K562 (cell line): Measurements from ENCODE around the gene CYP2A6. TPM values are rescaled to one million over a fixed set of nuclear protein-coding genes. Genes with fewer than 3 reads are reported as not detected.

ENCODE experiments used
- ATAC-seq: fragments of 200-7000 bp; cut with Tn5 transposase; 3 replicates; pipeline ENCODE4 v1.9.1; 2020; ENCODE audit warnings: moderate library complexity
- BruUV-seq: library from RNA; stranded (reverse); fragments of 400-500 nt; replicated peaks from 2 replicates; lab custom pipeline; 2021; lab: Mats Ljungman, UMichigan
- CTCF ChIA-PET: fragments of 300-600 bp; formaldehyde crosslinking; extraction: SDS; loops from one replicate; lab custom pipeline; 2021; ENCODE audit warnings: low intra/inter-chr PET ratio; lab: Yijun Ruan, JAX
- POLR2A ChIA-PET: fragments of 300-600, 350-650 bp; sonication (Branson Sonifier 250); formaldehyde crosslinking; extraction: SDS; loops from one replicate; lab custom pipeline; 2021; ENCODE audit warnings: antibody characterized with exemption, inconsistent platforms; lab: Yijun Ruan, JAX
- DNase-seq, 4 experiments: peaks; one replicate each; pipeline versions ENCODE4 v3.0.0 to v3.0.0-alpha.2; 2011 to 2018; ENCODE audit warnings: low spot score in 3 of 4, mixed read lengths in 3 of 4; ENCODE audit errors: extremely low read depth in 1 of 4
- FAIRE-seq: peaks from 2 replicates; lab custom pipeline; 2011; peaks lifted over from hg19 to GRCh38; lab: Jason Lieb, UNC
- H2AFZ ChIP-seq: 2 replicates; pipeline ENCODE4 v1.6.0; 2011; ENCODE audit warnings: low read depth, low read length, control low read depth, inconsistent platforms
- H3K27ac ChIP-seq: fragments of 200-600 bp; 3 replicates; pipeline ENCODE4 v1.8.0; 2011; ENCODE audit warnings: low read depth, mild to moderate bottlenecking, control low read depth, inconsistent platforms, low read length, moderate library complexity, mixed read lengths; ENCODE audit errors: extremely low read depth
- H3K27me3 ChIP-seq, 2 experiments: fragments of 300-600 bp in 1 of 2; 2 replicates in 1 of 2; 3 replicates in 1 of 2; pipeline versions ENCODE4 v1.6.0 to v1.8.0; 2011; ENCODE audit warnings: inconsistent platforms in 2 of 2, low read length in 2 of 2, mild to moderate bottlenecking in 1 of 2, mixed read lengths in 1 of 2, moderate library complexity in 1 of 2; ENCODE audit not compliant: control insufficient read depth in 2 of 2, insufficient read depth in 2 of 2
- H3K36me3 ChIP-seq: fragments of 300-600 bp; 3 replicates; pipeline ENCODE4 v1.8.0; 2011; ENCODE audit warnings: mild to moderate bottlenecking, low read length, inconsistent platforms; ENCODE audit not compliant: control insufficient read depth, insufficient read depth
- H3K4me1 ChIP-seq, 2 experiments: fragments of 200-600 bp in 1 of 2; replicated peaks in 1 of 2; 2 replicates in 1 of 2; 3 replicates in 1 of 2; pipeline versions ENCODE4 v1.5.1 to v1.8.0; 2011; ENCODE audit warnings: inconsistent platforms in 2 of 2, low read length in 2 of 2, mild to moderate bottlenecking in 1 of 2, mixed read lengths in 1 of 2, moderate library complexity in 1 of 2; ENCODE audit not compliant: control insufficient read depth in 2 of 2, insufficient read depth in 2 of 2
- H3K4me2 ChIP-seq: 2 replicates; pipeline ENCODE4 v1.6.1; 2011; ENCODE audit warnings: low read length, control low read depth, inconsistent platforms, mixed read lengths; ENCODE audit not compliant: insufficient read depth
- H3K4me3 ChIP-seq: fragments of 200-600 bp; sonication (generic), shearing (Covaris generic); 2 replicates; pipeline ENCODE4 v1.5.1; 2016; ENCODE audit warnings: control low read depth, inconsistent platforms
- H3K79me2 ChIP-seq: fragments of 200-600 bp; 3 replicates; pipeline ENCODE4 v1.8.0; 2011; ENCODE audit warnings: low read length, inconsistent platforms; ENCODE audit not compliant: control insufficient read depth, insufficient read depth
- H3K9ac ChIP-seq, 2 experiments: 2 replicates each; pipeline versions ENCODE4 v1.6.0 to v1.6.1; 2011; ENCODE audit warnings: low read depth in 2 of 2, low read length in 2 of 2, control low read depth in 1 of 2, inconsistent platforms in 1 of 2, mild to moderate bottlenecking in 1 of 2, mixed read lengths in 1 of 2; ENCODE audit not compliant: insufficient read depth in 1 of 2
- H3K9me1 ChIP-seq: one replicate; pipeline ENCODE4 v1.6.0; 2011; ENCODE audit warnings: inconsistent platforms, mild to moderate bottlenecking, low read length, moderate library complexity; ENCODE audit not compliant: control insufficient read depth, insufficient read depth
- H3K9me3 ChIP-seq: replicated peaks from 2 replicates; pipeline ENCODE4 v1.5.1; 2011; ENCODE audit warnings: low read depth, low read length, inconsistent platforms; ENCODE audit not compliant: control insufficient read depth, insufficient read depth
- H4K20me1 ChIP-seq: replicated peaks from 2 replicates; pipeline ENCODE4 v1.6.1; 2011; ENCODE audit warnings: low read length, inconsistent platforms, mixed read lengths; ENCODE audit not compliant: control insufficient read depth, insufficient read depth
- CEBPB ChIP-seq: fragments of 450-650 bp; IDR thresholded peaks from 2 replicates; pipeline ENCODE4 v1.6.1; 2016; ENCODE audit warnings: missing genetic modification characterization, missing compliant biosample characterization
- CEBPG ChIP-seq, 3 experiments: fragments of 200-800 bp in 1 of 3; sonication (Bioruptor generic) in 1 of 3; sonication (generic) in 1 of 3; formaldehyde crosslinking in 1 of 3; IDR thresholded peaks in 2 of 3; conservative IDR thresholded peaks in 1 of 3; 2 replicates each; pipeline versions ENCODE4 v1.6.1 to v1.8.0; 2016 to 2022; ENCODE audit warnings: missing compliant biosample characterization in 2 of 3, missing genetic modification characterization in 2 of 3, mild to moderate bottlenecking in 1 of 3, missing genetic modification reagents in 1 of 3
- EGR1 ChIP-seq: fragments of 450-650 bp; conservative IDR thresholded peaks from 2 replicates; pipeline ENCODE4 v1.6.1; 2017; ENCODE audit warnings: mild to moderate bottlenecking
- HMG20A ChIP-seq: fragments of 450-650 bp; formaldehyde crosslinking; conservative IDR thresholded peaks from 2 replicates; pipeline ENCODE4 v1.4.0; 2020; ENCODE audit warnings: mild to moderate bottlenecking, mixed read lengths
- ILF3 ChIP-seq: fragments of 450-650 bp; IDR thresholded peaks from 2 replicates; pipeline ENCODE4 v1.6.1; 2018; ENCODE audit warnings: antibody characterized with exemption, mild to moderate bottlenecking, moderate library complexity, borderline replicate concordance
- LARP7 ChIP-seq: fragments of 450-650 bp; IDR thresholded peaks from 2 replicates; pipeline ENCODE4 v1.6.1; 2016
- RBM34 ChIP-seq: fragments of 200-400 bp; formaldehyde crosslinking; IDR thresholded peaks from 2 replicates; pipeline ENCODE4 v1.6.1; 2018; ENCODE audit warnings: low read length, borderline replicate concordance; ENCODE audit not compliant: insufficient read depth
- TCF7 ChIP-seq: sonication (generic); IDR thresholded peaks from 2 replicates; pipeline ENCODE4 v1.6.1; 2016; ENCODE audit warnings: antibody characterized with exemption, borderline replicate concordance
- ZNF561 ChIP-seq: fragments of 450-650 bp; formaldehyde crosslinking; conservative IDR thresholded peaks from 2 replicates; pipeline ENCODE4 v1.4.0; 2020; ENCODE audit warnings: mild to moderate bottlenecking, moderate library complexity
- WGBS: fragments of 100-300 bp; shearing (Covaris generic); methylation state at CpG from one replicate; pipeline ENCODE4 v1.1.6; 2016; ENCODE audit warnings: low coverage, mixed read lengths; ENCODE audit not compliant: insufficient coverage; ENCODE audit errors: missing lambda C conversion rate; 5-methylcytosine and 5-hydroxymethylcytosine counted together
- in situ Hi-C: fragments of 300-500 bp; cut with MboI; formaldehyde crosslinking; loops from 4 replicates; pipeline ENCODE4 v1.15.0; 2018; ENCODE audit warnings: inconsistent platforms, mixed read lengths
- intact Hi-C: fragments of 100-400 bp; cut with micrococcal nuclease; formaldehyde crosslinking; loops from 2 replicates; pipeline ENCODE4 v1.14.2; 2022
- polyA plus RNA-seq, 8 experiments: library from polyadenylated mRNA; depleted of rRNA in 4 of 8; stranded (reverse) in 5 of 8; unstranded in 3 of 8; fragments of >200 nt; fragmentation: Nextera tagmentation in 2 of 8; fragmentation: Illumina TruSeq in 1 of 8; extraction: Ambion mirVana in 2 of 8; extraction: Trizol in 1 of 8; gene quantifications; 2 replicates each; pipeline versions ENCODE4 v1.2.1 to v1.2.3, GENCODE V29; 2011 to 2014; ENCODE audit warnings: inconsistent platforms in 1 of 8, missing spikeins in 1 of 8
- total RNA-seq, 7 experiments: library from RNA; depleted of rRNA in 6 of 7; stranded (reverse); fragments of >200 nt in 6 of 7; fragmentation: Illumina TruSeq in 2 of 7; extraction: Trizol in 2 of 7; gene quantifications; 2 replicates each; pipeline versions ENCODE4 v1.2.1 to v1.2.3, GENCODE V29; 2011 to 2021; ENCODE audit warnings: low replicate concordance in 1 of 7
- TF ChIP-seq, protein P1 (sequence below): sonication (generic); formaldehyde crosslinking; IDR thresholded peaks from 2 replicates; pipeline ENCODE4 v1.8.1; 2023; ENCODE audit warnings: missing genetic modification reagents, mild to moderate bottlenecking, borderline replicate concordance
- TF ChIP-seq, protein P2 (sequence below): fragments of 450-650 bp; conservative IDR thresholded peaks from 2 replicates; pipeline ENCODE4 v1.6.1; 2016; ENCODE audit warnings: missing genetic modification characterization, low read depth, mild to moderate bottlenecking, control low read depth, missing compliant biosample characterization

Gene CYP2A6
- total and polyA plus RNA-seq, 9 of the 15 experiments (the other 6 are each of a cell fraction or from before 2014, with no cell fraction given), result 0.31 TPM; not detected in 8

DNA sequence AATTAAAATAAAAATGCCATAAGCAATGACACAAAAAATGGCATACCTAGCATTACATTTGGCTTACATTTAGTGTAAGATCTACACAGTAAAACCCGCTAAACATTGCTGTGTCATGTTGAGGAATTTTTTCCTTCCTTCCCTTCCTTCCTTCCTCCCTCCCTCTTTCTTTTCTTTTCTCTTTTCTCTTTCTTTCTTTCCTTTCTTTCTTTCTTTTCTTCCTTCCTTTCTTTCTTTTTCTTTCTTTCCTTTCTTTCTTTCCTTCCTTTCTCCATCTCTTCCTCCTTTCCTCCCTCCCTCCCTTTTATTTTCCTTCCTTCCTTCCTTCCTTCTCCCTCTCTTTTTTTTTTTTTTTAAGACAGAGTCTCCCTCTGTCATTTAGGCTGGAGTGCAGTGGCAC, 11.8 kb downstream of the CYP2A6 start (continued):
- TF ChIP-seq LARP7, result 0 out of 2 replicates have a peak, but pooled peaks have one; percentile 30

DNA sequence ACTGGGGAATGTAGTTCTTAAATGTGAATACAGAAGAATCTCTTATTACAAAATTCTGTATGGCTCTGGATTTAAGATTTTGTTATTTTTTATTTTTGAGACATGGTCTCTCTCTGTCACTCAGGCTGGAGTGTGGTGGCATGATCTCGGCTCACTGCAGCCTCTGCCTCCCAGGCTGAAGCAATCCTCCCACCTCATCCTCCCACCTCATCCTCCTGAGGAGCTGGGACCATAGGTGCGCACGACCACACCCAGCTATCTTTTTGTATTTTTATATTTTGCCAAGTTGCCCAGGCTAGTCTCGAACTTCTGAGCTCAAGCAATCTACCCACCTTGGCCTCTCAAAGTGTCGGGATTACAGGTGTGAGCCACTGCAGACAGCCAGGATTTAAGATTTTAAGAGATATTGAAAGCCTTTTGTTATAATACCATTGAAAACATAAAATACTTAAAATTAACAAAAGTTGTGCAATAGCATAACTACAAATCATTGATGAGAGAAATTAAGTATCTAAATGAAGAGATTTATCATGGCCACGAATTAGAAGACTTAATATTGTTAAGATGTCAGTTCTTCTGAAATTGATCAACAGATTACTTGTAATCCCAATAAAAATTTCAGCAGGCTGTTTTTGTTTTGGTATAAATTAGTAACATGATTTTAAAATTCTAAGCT, 13.4 kb downstream of the CYP2A6 start:
- Histone ChIP-seq H4K20me1 (no peaks in the 10 kb centered on the region), H3K9me1 (no peaks in the 10 kb centered on the region), H3K27me3 (no peaks in the 10 kb centered on the region), H3K79me2 (no peaks in the 10 kb centered on the region), H3K9ac (peak overlapping the region in 1 of 2 experiments; percentile 64; a peak in 1 of 4 replicates), H3K4me2 (no peak overlapping the region), H3K4me1 (peaks cover 15 to 16% of the 10 kb centered on the region in 2 experiments; a peak in 4 of 5 replicates), H3K36me3 (no peaks in the 10 kb centered on the region), H3K9me3 (no peaks in the 10 kb centered on the region), H3K27ac (no peak overlapping the region), H2AFZ (no peak overlapping the region), H3K4me3 (no peak overlapping the region)
- DNase-seq, result no peak
- ChIA-PET POLR2A (no interaction called here), CTCF (no interaction called here)
- 59% methylated on average over 6 of the region's 6 CpGs for WGBS
- intact Hi-C loops, result no loop called here
- in situ Hi-C loops, result no loop called here
- no peak for FAIRE-seq
- no TSS peak for BruUV-seq
- TF ChIP-seq ZNF561 (CRISPR knock-in tag) (no peak), EGR1 (no peak), HMG20A (CRISPR knock-in tag) (no peak), ILF3 (no peak), CEBPB (tag) (peak; percentile 63), CEBPG (CRISPR knock-in tag; IDR thresholded peaks at IDR 0.05) (no peak), CEBPG (tag; conservative IDR thresholded peaks at IDR 0.05 in 1 of 2, IDR thresholded peaks at IDR 0.05 in 1 of 2) (peak; percentile 35 to 84; a peak in 3 of 4 replicates), TCF7 (no peak), RBM34 (no peak)
- TF ChIP-seq, protein P1, sequence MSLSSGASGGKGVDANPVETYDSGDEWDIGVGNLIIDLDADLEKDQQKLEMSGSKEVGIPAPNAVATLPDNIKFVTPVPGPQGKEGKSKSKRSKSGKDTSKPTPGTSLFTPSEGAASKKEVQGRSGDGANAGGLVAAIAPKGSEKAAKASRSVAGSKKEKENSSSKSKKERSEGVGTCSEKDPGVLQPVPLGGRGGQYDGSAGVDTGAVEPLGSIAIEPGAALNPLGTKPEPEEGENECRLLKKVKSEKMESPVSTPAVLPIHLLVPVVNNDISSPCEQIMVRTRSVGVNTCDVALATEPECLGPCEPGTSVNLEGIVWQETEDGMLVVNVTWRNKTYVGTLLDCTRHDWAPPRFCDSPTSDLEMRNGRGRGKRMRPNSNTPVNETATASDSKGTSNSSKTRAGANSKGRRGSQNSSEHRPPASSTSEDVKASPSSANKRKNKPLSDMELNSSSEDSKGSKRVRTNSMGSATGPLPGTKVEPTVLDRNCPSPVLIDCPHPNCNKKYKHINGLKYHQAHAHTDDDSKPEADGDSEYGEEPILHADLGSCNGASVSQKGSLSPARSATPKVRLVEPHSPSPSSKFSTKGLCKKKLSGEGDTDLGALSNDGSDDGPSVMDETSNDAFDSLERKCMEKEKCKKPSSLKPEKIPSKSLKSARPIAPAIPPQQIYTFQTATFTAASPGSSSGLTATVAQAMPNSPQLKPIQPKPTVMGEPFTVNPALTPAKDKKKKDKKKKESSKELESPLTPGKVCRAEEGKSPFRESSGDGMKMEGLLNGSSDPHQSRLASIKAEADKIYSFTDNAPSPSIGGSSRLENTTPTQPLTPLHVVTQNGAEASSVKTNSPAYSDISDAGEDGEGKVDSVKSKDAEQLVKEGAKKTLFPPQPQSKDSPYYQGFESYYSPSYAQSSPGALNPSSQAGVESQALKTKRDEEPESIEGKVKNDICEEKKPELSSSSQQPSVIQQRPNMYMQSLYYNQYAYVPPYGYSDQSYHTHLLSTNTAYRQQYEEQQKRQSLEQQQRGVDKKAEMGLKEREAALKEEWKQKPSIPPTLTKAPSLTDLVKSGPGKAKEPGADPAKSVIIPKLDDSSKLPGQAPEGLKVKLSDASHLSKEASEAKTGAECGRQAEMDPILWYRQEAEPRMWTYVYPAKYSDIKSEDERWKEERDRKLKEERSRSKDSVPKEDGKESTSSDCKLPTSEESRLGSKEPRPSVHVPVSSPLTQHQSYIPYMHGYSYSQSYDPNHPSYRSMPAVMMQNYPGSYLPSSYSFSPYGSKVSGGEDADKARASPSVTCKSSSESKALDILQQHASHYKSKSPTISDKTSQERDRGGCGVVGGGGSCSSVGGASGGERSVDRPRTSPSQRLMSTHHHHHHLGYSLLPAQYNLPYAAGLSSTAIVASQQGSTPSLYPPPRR, result no peak
- TF ChIP-seq, protein P2, sequence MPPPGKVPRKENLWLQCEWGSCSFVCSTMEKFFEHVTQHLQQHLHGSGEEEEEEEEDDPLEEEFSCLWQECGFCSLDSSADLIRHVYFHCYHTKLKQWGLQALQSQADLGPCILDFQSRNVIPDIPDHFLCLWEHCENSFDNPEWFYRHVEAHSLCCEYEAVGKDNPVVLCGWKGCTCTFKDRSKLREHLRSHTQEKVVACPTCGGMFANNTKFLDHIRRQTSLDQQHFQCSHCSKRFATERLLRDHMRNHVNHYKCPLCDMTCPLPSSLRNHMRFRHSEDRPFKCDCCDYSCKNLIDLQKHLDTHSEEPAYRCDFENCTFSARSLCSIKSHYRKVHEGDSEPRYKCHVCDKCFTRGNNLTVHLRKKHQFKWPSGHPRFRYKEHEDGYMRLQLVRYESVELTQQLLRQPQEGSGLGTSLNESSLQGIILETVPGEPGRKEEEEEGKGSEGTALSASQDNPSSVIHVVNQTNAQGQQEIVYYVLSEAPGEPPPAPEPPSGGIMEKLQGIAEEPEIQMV (tag), result no peak
- no peak for ATAC-seq
